GM13976 (cell line): ENCODE results near the gene ZNF135.

Source experiments
- DNase-seq: peaks from one replicate; pipeline ENCODE4 v3.0.0; 2012; ENCODE audit warnings: low spot score
- in situ Hi-C: fragments of 300-500 bp; cut with MboI; formaldehyde crosslinking; loops from one replicate; pipeline ENCODE4 v1.12.0; 2022; ENCODE audit warnings: low sequenced_read_pairs, mixed read lengths, inconsistent platforms; ENCODE audit not compliant: unreplicated experiment
- TF ChIP-seq, protein P1 (sequence below): IDR thresholded peaks from 2 replicates; pipeline ENCODE4 v1.5.1; 2012; ENCODE audit warnings: borderline replicate concordance, mild to moderate bottlenecking; ENCODE audit not compliant: insufficient read depth; ENCODE audit errors: extremely low read depth, missing control alignments, control extremely low read depth

The ZNF135 gene

GRCh38 chr19:58056261-58056660 is 2.8 kb upstream of the ZNF135 start:
- in situ Hi-C loops = no loop called here
- TF ChIP-seq, protein P1, sequence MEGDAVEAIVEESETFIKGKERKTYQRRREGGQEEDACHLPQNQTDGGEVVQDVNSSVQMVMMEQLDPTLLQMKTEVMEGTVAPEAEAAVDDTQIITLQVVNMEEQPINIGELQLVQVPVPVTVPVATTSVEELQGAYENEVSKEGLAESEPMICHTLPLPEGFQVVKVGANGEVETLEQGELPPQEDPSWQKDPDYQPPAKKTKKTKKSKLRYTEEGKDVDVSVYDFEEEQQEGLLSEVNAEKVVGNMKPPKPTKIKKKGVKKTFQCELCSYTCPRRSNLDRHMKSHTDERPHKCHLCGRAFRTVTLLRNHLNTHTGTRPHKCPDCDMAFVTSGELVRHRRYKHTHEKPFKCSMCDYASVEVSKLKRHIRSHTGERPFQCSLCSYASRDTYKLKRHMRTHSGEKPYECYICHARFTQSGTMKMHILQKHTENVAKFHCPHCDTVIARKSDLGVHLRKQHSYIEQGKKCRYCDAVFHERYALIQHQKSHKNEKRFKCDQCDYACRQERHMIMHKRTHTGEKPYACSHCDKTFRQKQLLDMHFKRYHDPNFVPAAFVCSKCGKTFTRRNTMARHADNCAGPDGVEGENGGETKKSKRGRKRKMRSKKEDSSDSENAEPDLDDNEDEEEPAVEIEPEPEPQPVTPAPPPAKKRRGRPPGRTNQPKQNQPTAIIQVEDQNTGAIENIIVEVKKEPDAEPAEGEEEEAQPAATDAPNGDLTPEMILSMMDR = no peak
- peak; percentile 23 for DNase-seq

DNA sequence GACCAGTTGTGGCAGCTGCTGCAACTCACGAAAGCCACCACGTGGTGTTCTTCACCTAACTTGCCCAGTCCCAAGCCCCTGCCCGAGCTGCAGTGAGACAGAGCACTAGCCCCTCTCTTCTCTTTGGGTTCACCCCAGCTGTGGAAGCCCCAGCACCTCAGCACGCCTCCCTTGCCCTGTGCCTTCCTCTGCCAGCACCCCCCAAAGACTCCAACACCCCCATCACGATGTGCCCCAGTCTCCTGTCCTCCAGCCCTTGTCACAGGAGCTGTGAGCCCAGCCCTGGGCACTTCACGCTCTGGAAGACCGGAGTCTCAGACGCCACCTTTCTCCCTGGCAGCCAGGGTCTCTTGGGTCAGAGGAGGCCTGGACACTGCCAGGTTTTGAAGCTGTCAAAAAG is 2.2 kb upstream of the ZNF135 start:
- TF ChIP-seq, protein P1 = no peak
- in situ Hi-C loops = no loop called here
- peak; percentile 12 for DNase-seq

DNA sequence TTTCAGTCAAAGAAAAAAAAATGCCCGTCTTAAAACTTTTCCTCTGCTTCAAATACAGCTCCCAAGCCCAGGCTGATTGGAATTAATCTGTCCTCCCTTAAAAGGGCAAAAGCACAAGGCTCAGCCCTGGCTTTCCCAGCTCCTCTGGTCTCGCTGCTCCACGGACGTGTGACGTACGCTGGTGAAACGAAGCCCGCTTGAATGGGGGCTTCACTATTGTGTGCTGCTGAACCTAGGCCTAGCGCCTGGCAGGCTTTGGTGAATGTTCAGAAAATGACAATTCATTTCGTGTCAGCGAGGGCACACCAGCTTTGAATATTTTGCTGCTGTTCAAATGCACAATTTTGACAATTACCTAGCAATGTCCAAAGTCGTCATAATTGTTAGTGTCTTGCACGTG is 615 bp upstream of the ZNF135 start:
- peak; percentile 12 for DNase-seq
- TF ChIP-seq, protein P1 = no peak
- in situ Hi-C loops = no loop called here

DNA sequence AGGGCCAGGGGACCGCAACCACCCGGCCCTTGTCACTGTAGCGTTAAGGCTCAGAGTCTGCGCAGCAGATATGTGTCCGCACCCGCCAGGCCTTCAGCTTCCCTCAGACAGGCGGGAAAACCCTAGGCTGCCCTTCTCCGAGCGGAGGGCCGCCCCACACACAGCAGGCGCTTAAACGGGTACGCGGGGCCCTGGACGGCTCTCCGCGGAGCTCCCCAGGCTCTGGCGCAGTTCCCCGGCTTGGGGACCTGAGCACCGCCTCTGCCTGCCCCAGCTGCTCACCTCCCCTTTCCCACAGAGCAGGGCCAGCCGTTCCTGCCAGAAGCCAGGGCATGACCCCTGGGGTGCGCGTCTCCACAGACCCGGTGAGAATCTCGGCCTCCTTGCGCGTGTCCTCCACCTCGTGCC is 593 bp downstream of the ZNF135 start:
- in situ Hi-C loops = no loop called here
- peak; percentile 30 for DNase-seq
- TF ChIP-seq, protein P1 = no peak

DNA sequence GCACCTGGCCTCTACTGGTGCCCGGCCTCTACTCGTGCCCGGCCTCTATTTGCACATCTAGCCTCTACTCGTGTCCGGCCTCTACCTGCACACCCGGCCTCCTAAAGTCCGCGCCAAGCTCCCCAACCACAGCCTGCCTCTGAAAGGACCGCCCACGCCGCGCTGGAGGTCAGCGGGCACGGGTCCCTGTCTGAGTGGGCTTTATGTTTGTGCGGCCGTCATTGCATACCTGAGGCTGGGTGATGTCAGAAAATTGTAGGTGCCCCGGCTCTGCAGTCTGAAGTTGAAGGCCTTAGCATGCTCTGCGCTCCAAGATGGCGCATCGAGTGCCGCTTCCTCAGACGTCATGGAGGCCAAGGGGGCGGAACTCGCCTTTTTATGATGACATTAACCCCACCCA is 1.1 kb downstream of the ZNF135 start:
- TF ChIP-seq, protein P1 = no peak
- peak; percentile 16 for DNase-seq
- in situ Hi-C loops = no loop called here

DNA sequence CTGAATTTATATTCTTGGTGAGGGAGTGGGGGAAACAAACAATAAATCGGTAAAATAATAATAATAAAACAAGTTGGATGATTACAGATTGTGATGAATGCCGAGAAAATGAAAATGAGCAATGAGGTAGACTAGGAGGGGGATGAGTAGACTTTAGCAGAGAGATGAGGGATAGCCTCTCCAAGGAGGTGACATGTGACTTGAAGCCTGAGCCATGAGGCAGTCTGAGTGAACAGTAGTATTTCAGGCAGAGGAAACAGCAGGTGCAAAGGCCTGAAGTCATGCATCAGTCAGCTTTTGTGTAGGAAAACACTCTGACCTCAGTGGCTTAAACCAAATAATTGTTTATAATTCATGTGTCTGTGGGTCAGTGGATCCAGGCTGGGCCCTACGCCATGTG is 4.6 kb downstream of the ZNF135 start:
- in situ Hi-C loops = no loop called here
- no peak for DNase-seq
- TF ChIP-seq, protein P1 = no peak

- DNase-seq = no peak
- TF ChIP-seq, protein P1 = no peak
- in situ Hi-C loops = no loop called here
Measured at GRCh38 chr19:58067240-58067912, 8.3 kb downstream of the ZNF135 start.
